CD4-positive, alpha-beta T cell treated with Interleukin-17A for 1 hour (primary cell): Measurements from ENCODE around the gene GOLGA6L25.
A peak's percentile ranks its signal among the peaks of the same experiment; 100 is the strongest.
"Not testable (repeated sequence)": the region's sequence is repeated elsewhere in the genome, so short reads cannot be mapped to it uniquely, and the experiment has no call there.

Experiments
- DNase-seq: peaks from one replicate; pipeline ENCODE4 v3.0.0-alpha.2; 2020

The GOLGA6L25 gene, protein sequence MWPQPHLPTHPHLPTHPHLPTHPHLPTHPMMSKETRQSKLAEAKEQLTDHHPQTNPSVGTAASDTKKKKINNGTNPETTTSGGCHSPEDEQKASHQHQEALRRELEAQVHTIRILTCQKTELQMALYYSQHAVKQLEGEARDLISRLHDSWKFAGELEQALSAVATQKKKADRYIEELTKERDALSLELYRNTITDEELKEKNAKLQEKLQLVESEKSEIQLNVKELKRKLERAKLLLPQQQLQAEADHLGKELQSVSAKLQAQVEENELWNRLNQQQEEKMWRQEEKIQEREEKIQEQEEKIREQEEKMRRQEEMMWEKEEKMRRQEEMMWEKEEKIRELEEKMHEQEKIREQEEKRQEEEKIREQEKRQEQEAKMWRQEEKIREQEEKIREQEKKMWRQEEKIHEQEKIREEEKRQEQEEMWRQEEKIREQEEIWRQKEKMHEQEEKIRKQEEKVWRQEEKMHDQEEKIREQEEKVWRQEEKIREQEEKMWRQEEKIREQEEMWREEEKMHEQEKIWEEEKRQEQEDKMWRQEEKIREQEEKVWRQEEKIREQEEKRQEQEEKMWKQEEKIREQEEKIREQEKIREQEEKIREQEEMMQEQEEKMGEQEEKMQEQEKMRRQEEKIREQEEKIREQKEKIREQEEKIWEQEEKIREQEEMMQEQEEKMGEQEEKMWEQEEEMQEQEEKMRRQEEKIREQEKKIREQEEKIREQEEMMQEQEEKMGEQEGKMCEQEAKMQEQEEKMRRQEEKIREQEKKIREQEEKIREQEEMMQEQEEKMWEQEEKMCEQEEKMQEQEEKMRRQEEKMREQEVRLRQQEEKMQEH

DNA sequence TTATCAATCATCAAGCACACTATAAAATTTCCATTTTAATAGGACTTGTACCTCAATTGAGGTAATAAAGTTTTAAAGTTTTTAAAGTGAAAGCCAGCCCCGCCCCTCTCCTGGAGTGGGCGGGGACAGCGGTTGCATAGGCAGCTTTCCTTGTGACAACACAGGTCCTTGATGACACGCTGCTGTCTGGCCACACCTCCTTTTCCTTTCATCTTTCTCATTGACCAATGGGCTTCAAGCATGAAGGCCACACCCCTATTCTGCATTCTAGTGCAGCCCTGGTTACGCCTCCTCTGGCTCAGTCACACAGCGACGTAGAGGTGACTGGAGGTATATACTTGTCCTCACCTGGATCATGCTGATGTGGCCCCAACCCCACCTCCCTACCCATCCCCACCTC, at the start of gene GOLGA6L25:
TSS of gene GOLGA6L25 (plus strand) at position 301 of the 400 bp plus-strand sequence. CDS start at position 362, 61 bp downstream.
- DNase-seq, result not testable (repeated sequence)

DNA sequence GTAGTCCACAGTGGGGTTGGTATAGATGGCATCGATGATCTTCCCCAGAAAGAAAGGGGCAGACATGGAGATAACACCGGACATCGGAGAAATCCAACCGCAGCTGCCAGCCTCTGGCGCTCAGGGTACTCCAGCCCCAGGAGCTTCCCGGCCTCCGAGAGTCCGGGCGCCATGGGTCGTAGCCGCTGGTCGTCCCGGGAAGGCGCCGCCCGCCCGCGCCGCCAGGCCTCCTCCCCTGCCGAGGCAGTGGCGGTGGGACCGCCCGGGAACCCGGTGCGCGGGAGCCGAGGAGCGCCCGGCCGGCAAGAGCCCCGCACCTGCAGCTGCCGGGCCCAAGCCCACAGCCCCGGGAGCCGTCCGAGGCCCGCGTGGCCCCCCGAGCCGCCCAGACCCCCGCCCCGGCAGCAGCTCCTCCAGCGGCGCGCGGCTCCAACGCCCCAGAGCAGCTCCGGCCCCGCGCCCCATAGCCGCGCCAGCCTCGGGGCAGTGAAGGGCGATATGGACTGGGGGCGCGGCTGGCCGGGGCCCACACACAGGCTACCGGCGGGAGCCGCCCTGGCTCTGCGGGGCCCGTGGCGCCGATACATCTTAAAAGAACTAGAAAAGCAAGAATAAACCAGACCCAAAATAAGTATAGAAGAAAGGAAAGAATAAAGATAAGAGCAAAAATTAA, 45.0 kb upstream of the GOLGA6L25 start:
- not testable (repeated sequence) for DNase-seq

DNA sequence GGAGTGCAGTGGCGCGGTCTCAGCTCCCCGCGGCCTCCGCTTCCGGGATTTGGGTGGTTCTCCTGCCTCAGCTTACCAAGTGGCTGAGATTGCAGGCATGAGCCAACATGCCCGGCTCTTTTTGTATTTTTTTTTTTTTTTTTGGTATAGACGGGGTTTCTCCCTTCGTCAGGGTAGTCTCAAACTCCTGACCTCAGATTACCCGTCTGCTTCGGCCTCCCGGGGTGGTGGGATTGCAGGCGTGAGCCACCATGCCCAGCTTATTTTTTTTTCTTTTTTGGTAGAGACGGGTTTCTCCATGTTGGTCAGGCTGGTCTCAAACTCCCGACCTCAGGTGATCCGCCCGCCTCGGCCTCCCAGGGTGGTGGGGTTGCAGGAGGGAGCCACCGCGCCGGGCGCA, 39.2 kb upstream of the GOLGA6L25 start:
- DNase-seq, result not testable (repeated sequence)

DNA sequence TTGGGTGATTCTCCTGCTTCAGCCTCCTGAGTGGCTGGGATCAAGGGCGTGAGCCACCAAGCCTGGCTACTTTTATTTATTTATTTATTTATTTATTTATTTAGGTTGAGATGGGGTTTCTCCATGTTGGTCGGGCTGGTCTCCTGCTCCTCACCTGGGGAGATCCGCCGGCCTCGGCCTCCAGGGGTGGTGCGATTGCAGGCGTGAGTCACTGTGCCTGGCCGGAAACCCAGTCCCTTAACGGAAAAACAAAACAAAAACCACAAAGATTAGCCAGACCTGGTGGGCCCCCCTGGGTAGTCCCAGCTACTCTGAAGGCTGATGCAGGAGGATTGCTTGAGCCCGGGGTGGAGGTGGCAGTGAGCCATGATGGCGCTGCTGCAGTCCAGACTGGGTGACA, 38.2 kb upstream of the GOLGA6L25 start:
- not testable (repeated sequence) for DNase-seq

DNA sequence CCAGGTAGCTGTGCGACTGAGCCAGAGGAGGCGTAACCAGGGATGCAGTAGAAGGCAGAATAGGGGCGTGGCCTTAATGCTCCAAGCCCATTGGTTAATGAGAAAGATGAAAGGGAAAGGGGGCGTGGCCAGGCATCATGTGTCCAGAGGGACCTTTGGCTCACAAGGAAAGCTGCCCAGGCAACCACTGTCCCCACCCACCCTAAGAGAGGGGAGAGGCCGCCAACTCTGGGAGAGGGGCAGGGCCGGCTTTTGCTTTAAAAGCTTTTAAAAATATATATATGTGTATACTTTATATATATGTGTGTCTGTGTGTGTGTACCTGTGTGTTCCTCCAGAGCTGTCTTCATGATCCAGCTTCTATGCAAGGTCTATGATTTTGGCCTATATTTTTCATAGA, 20.4 kb upstream of the GOLGA6L25 start, which contains the start of gene GOLGA8G:
TSS of gene GOLGA8G (minus strand) at position 18 of the 400 bp plus-strand sequence. CDS start 62 bp downstream, outside the sequence.
- DNase-seq, result not testable (repeated sequence)

DNA sequence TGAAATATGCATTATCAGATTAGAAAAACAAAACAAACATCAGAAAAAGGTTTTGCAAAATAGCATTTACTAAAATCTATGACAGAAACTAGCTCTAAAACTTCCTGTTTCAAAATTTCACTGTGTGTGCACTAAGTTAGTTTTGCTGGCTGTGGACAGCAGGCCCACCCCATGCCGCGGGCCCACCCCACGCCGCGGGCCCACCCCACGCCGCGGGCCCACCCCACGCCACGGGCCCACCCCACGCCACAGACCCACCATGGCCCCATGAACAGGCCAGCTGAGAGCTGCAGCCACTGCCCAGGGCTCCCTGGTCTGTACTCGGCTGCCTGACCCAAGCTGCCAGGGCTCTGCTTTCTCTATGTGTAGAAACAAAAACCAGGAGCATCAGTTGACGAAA, 20.0 kb downstream of the GOLGA6L25 start:
- not testable (repeated sequence) for DNase-seq

DNA sequence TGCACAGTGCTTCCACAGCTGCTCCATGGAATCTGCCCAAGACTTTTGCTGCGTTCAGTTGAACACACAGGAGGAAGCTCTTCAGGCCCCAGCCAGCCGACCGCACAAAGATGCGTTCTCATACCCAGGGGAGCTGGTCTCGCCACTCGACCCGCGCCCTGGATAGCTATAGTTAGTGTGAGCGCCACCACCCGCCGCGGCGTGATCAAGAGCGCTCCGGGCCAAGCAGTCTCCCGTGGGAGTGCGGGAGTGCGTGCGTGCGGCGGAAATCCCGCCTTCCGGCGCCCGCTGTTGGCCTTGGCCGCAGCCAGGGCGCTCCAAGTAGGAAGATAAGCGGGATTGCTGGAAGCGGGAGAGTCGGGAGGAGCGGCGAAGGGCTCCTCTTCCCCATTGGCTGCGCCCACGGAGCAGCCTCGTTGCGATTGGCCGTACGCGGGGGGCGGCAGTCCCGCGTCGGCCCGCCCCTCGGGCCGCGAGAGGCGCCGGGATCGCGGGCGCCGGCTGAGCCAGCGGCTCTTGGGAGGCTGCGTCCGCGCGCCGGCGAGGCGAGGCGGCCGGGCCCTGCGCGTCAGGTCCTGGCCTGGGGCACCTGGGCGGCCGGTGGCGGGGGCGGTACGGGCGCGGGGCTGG, 35.7 kb downstream of the GOLGA6L25 start:
- DNase-seq, result not testable (repeated sequence)

DNA sequence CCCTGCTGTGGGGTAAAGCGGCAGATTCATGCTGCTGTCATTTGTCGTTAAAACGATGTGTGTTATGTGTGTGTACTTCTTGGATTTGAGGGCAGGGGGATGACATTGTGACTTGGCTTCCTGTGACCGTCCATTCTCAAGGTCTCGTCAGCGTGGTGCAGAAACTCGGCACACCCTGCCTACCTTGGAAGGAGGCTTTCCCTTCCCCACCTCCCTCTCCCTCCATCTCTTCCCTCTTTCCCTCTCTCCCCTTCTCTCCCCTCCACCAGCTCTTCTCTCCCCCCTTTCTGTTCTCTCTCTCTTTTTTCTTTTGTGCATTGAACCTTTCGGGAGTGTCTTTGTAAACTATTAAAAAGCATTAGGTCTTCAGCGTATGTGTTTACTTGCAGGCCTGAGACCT, 36.4 kb downstream of the GOLGA6L25 start:
- DNase-seq, result peak; percentile 2

DNA sequence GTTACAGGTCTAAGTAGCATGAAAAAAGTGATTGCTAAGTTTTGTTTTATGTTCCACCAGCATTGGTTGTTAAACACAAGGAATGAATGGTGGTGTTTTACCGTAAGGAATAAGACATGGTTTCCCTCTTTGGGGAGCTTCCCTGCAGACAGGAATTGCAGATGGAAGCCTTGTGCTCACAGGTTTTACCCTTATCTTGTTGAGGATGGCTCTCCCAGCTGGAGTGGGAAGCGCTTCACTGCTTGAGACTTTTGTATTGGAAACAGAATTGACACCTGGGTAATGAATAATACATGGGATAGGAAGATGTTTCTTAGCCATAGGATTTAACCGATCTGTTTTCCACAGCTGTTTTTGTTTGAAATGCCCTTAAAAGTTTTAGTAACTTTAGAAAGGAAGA, 39.0 kb downstream of the GOLGA6L25 start:
- DNase-seq, result not testable (repeated sequence)

DNA sequence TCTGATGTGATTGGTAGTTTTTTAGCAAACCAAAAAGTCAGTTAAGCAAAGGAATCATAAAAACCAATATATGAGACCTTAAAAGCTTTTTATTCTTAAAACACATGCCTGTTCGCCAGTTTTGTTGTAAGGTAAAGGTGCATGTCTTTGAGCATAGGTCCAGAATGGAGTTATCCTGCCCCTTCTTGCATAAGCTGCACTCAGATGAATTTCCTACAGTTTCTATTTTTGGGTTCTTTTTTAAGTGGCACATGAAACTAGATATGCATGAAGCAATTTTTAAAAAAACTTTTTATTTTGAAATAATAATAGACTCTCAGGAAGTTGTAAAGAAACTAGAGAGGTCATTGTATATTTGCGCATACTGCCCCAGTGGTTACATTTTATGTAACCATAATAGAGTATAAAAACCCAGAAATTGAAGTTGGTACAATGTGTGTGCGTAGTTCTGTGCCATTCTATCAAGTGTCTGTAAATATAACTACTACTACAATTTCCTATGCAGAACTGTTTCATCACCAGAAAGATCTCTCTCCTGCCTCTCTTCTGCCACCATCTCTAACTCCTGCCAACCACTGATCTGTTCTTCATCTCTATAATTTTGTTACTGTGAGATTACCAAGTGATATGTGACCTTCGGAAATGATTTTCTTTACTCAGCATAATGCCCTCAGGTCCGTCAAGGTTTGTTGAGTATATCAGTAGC, 40.2 kb downstream of the GOLGA6L25 start:
- DNase-seq, result not testable (repeated sequence)

DNA sequence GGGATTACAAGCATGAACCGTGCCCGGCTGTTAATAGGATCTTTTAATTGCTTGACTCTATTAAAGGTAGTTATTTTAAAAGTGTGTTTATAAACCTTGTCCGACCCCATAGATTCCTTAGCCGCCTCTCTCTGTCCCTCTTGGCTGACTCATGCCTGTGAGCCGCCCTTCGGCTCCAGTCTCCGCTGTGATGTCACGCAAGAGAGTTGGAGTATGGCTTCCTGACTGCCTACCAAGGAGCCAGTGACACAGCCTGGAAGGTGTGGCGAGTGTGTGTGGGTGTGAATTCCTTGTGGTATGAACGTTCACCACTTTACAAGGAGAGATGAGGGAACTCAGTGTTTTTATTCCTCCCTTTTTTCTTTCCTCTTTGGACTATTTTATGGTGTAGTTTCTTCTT, 44.1 kb downstream of the GOLGA6L25 start:
- not testable (repeated sequence) for DNase-seq

DNA sequence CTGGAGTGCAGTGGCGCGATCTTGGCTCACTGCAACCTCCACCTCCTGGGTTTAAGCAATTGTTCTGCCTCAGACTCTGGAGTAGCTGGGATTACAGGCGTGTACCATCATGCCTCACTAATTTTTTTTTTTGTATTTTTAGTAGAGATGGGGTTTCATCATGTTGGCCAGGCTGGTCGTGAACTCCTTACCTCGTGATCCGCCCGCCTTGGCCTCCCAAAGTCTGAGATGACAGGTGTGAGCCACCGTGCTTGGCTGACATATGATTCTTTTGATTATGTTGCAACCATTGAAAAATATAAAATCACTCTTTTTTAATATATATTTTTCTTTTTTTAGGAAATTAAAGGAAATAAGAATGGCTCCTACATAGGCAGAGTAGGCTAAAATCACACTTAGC, 44.8 kb downstream of the GOLGA6L25 start:
- not testable (repeated sequence) for DNase-seq

DNA sequence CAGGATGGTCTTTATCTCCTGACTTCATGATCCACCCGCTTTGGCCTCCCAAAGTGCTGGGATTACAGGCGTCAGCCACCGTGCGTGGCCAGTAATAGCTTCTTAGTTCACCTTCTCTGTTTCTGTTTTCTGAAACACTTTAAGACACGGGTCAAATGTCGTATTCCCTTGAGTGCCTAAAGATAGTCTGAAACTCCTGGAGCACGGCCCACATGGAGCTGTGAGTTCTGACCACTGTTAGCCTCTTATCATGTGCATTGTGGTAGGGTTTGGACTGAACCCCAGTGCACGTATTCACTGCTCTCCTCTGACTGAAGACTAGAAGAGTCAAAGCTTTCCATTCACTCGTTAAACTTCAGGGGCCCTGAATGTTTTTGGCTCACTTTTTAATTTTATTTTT, 48.8 kb downstream of the GOLGA6L25 start:
- not testable (repeated sequence) for DNase-seq
